ENCODE data around the gene ECE1.

DNA sequence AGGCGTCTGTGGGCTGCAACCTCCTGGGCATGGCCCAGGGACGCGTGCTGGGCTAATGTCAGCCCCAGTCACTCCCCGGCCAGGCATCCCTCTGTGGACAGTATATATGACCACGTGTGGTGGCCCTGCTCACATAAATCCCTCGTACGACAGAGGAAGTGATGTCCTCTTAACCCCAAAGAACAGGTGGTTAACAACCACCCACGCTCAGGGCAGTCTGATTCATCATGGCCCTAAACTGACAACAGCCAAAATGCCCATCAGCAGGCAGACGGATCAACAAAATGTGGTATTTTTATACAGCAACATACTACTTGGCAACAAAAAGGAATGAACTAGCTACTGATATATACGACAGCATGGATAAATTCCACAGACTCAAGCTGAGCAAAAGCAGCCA is 51.0 kb downstream of the ECE1 start:
- TF ChIP-seq CTCF (IDR thresholded peaks at IDR 0.05) = no peak
- no peak for TF ChIP-seq EZH2 (IDR thresholded peaks at IDR 0.05)
